GM21529 (cell line): ENCODE data around the gene RWDD1.
"Not testable (repeated sequence)": the region's sequence is repeated elsewhere in the genome, so short reads cannot be mapped to it uniquely, and the experiment has no call there.

Experiments used
- ATAC-seq: cut with Tn5 transposase; IDR thresholded peaks from one replicate; pipeline ENCODE4 v1.9.1; 2021; ENCODE audit not compliant: unreplicated experiment

Gene RWDD1

GRCh38 chr6:116604868-116605267 is 33.6 kb downstream of the RWDD1 start:
- ATAC-seq = not testable (repeated sequence)

- ATAC-seq = no peak
Measured at GRCh38 chr6:116605935-116606334, 34.6 kb downstream of the RWDD1 start.

GRCh38 chr6:116611056-116611455 is 39.8 kb downstream of the RWDD1 start:
- ATAC-seq = no peak

GRCh38 chr6:116615937-116616736 is 44.8 kb downstream of the RWDD1 start, which contains the start of gene RSPH4A:
TSS of gene RSPH4A (plus strand) at chr6:116616479. CDS start at chr6:116616624, 145 bp downstream.
- peak; percentile 100 for ATAC-seq

- peak; percentile 33 for ATAC-seq
Measured at GRCh38 chr6:116616737-116617053, 45.4 kb downstream of the RWDD1 start.

GRCh38 chr6:116624036-116624805 is 52.9 kb downstream of the RWDD1 start:
- ATAC-seq = no peak

- no peak for ATAC-seq
Measured at GRCh38 chr6:116625872-116626271, 54.6 kb downstream of the RWDD1 start.

GRCh38 chr6:116629563-116629981 is 58.3 kb downstream of the RWDD1 start:
- no peak for ATAC-seq

GRCh38 chr6:116631379-116631990 is 60.2 kb downstream of the RWDD1 start:
- ATAC-seq = no peak

GRCh38 chr6:116633685-116634084 is 62.4 kb downstream of the RWDD1 start:
- ATAC-seq = no peak
